Measurements from ENCODE around the gene UTF1. TPM values are rescaled to one million over a fixed set of nuclear protein-coding genes. Genes with fewer than 3 reads are reported as not detected.
A peak's percentile ranks its signal among the peaks of the same experiment; 100 is the strongest.

UTF1 gene
- total and polyA plus RNA-seq, 9 of the 15 experiments (the other 6 are each of a cell fraction or from before 2014, with no cell fraction given): 0.35 to 0.46 TPM; not detected in 7

- TF ChIP-seq ZNF507 (tag; conservative IDR thresholded peaks at IDR 0.05) (no peak), DDX20 (tag; IDR thresholded peaks at IDR 0.05; ENCODE audit: low read depth) (no peak), VEZF1 (CRISPR knock-in tag; IDR thresholded peaks at IDR 0.05) (peak; percentile 58), FOXK2 (conservative IDR thresholded peaks at IDR 0.05 in 1 of 2, IDR thresholded peaks at IDR 0.05 in 1 of 2; ENCODE audit: low read depth in 2 of 2) (no peak), RBM34 (IDR thresholded peaks at IDR 0.05; ENCODE audit: borderline replicate concordance, insufficient read depth, low read length) (no peak), CREB1 (IDR thresholded peaks at IDR 0.05) (peak; percentile 39; the same call in 1 of the 2 replicates), CREB1 (CRISPR knock-in tag; IDR thresholded peaks at IDR 0.05) (no peak), ZNF277 (CRISPR knock-in tag; IDR thresholded peaks at IDR 0.05; ENCODE audit: borderline replicate concordance) (no peak), BRD9 (IDR thresholded peaks at IDR 0.05; ENCODE audit: low read depth, partially characterized antibody) (no peak), POLR2G (IDR thresholded peaks at IDR 0.05; ENCODE audit: low read depth, low read length) (peak; percentile 58), JUN (IDR thresholded peaks at IDR 0.05; ENCODE audit: borderline replicate concordance, low read depth, low read length) (no peak), JUN (CRISPR knock-in tag; IDR thresholded peaks at IDR 0.05; ENCODE audit: borderline replicate concordance) (no peak), MCM2 (IDR thresholded peaks at IDR 0.05; ENCODE audit: low read depth) (no peak)
Measured at GRCh38 chr10:133235265-133235855, 5.3 kb downstream of the UTF1 start (continued).

Data from K562 (cell line).